HG03280 (cell line): Measurements from ENCODE around the gene OGFR.

Experiments used
- ATAC-seq: cut with Tn5 transposase; IDR thresholded peaks from one replicate; pipeline ENCODE4 v1.9.1; 2021; ENCODE audit warnings: mild to moderate bottlenecking, moderate library complexity; ENCODE audit not compliant: unreplicated experiment

The OGFR gene

GRCh38 chr20:62780204-62780603 lies 24.4 kb upstream of the OGFR start:
- ATAC-seq = no peak

GRCh38 chr20:62780696-62781095 lies 23.9 kb upstream of the OGFR start:
- ATAC-seq = no peak

DNA sequence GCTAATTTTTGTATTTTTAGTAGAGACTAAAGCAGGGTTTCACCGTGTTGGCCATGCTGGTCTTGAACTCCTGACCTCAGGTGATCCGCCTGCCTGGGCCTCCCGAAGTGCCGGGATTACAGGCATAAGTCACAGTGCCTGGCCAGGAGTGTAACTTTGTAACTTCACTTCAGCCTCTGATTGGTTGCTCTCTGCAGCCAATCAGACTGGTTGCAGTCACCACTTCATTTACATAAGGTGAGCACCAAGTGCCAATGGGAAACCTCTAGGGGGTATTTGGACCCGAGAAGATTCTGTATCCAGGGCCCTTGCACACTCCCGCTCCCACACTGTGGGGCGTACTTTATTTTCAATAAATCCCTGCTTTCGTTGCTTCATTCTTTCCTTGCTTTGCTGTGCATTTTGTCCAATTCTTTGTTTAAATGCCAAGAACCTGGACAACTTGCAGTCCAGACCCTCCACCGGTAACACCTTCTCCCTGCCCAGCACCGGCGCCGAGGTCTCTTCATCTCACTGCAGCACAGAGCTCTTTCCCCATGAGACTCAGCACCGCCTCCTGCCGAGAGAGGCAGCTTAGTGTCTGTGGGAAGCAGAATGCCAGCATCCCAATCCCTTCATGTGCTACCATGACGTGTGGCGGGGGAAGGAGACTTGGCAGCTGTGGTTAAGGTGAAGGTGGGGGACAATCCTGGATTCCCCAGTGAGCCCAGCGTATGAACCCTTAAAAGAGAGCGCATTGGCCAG lies 22.3 kb upstream of the OGFR start:
- ATAC-seq = no peak

GRCh38 chr20:62782893-62783278 lies 21.7 kb upstream of the OGFR start:
- ATAC-seq = no peak

DNA sequence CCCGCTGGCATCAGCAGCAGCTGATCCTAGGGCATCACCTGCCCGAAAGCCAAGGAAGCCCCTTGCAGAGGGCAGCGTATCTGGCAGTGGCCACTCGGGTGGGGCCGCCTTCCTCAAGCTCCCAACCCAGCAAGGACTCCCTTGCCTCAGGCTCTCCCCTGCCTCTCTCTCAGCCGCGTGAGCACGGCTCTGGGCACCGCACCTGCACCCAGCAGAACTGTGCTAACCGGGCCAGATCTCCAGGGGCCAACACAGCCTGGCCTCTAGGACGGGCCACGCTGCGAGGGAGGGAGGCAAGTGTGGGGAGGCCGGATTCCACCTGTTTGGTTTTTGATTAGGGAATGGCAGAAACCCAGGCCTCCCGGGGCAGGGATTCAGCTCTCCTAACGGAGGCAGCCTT lies 20.1 kb upstream of the OGFR start:
- ATAC-seq = no peak

- ATAC-seq = no peak
Measured at GRCh38 chr20:62785393-62785792, 19.2 kb upstream of the OGFR start.

DNA sequence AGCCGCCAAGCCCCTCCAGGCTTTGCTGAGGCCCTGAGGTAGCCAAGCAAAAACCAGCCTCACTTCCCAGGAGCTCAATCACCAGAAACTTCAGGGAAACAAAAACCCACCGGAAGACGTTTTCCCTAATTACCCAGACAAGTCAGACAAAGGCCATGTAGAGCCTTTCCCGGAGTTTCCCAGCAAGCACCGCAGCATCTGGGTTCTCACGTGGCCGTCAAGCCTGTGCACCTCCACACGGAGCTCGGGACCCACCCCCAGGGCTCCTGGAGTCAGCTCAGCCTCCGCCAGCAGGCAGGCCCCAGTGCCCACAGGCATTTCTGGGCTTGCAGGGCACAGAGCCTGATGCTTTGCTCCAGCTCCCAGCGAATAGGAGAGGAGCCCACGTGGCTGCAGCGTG lies 18.5 kb upstream of the OGFR start:
- no peak for ATAC-seq

GRCh38 chr20:62787321-62787720 lies 17.3 kb upstream of the OGFR start:
- no peak for ATAC-seq

DNA sequence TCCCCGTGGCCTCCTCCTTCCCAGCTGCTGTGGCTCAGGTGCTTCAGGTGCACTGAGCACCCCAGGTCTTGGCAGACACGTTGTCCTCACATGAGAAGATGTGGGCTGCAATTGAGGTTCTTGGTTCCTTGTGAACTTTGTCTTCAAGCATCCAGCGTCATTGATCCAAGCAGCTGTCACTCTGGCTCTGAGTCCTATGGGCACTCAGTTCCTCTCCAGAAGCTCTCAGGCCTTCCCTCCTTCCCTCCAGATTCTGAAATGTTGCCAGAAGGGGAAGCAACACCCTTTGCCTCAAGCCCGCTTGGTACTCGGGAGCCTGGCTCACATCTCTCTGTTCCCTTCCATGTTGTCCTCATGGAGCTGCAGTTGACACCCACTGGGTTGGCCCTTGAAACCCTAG lies 16.8 kb upstream of the OGFR start:
- no peak for ATAC-seq

DNA sequence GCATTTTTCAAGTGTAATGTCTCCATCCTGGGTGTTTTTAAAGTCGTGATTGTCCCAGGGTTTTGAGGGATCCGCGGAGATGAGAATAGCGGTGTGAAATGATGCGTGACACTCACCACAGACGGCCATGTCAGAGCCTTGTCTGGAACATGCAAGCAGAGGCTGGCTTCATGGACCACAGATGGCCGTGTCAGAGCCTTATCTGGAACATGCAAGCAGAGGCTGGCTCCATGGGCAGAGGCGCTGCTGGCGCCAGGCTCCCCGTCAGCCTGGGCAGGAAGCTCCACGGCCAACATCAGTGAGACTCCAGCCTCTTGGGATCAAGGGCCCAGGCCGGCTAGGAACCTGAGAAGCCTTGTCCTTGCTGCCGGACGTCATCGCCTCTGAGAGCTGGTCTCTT lies 16.0 kb upstream of the OGFR start:
- ATAC-seq = no peak

- no peak for ATAC-seq
Measured at GRCh38 chr20:62790075-62790474, 14.6 kb upstream of the OGFR start.

GRCh38 chr20:62791301-62792181 lies 13.1 kb upstream of the OGFR start:
- no peak for ATAC-seq

DNA sequence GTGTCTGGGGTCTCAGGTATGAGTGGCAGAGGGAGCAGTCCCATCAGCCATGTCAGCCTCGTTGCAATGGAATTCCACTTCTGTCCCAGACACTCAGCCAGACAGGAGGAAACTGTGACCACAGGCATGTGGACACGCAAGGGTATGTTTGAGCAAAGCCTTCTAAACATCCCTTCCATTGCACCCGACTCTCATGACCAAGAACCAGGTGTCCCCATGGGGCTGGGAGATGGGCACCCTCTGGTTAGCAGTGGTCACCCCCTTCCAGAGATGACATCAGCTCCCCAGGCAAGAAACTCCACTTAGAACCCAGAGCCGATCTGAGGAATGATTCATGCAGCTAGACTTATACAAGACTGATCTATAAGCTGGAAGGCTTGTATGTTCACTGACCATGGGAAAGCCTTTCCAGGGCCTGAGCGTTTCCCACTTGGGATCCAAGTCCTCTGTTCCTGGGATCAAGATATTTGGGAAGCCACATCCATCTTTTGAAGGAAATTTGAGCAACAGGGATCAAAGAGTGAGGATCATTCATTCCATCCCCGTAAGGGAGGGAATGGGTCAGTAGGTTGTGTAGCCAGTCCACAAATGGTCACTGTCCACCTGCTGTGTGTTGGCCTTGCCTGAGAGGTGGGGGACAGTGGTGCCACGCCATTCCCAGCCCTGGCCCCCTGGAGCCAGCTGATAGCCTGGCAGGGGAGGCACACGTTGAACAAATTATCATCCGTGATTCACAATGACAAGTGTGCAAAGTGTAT lies 12.3 kb upstream of the OGFR start:
- ATAC-seq = no peak

DNA sequence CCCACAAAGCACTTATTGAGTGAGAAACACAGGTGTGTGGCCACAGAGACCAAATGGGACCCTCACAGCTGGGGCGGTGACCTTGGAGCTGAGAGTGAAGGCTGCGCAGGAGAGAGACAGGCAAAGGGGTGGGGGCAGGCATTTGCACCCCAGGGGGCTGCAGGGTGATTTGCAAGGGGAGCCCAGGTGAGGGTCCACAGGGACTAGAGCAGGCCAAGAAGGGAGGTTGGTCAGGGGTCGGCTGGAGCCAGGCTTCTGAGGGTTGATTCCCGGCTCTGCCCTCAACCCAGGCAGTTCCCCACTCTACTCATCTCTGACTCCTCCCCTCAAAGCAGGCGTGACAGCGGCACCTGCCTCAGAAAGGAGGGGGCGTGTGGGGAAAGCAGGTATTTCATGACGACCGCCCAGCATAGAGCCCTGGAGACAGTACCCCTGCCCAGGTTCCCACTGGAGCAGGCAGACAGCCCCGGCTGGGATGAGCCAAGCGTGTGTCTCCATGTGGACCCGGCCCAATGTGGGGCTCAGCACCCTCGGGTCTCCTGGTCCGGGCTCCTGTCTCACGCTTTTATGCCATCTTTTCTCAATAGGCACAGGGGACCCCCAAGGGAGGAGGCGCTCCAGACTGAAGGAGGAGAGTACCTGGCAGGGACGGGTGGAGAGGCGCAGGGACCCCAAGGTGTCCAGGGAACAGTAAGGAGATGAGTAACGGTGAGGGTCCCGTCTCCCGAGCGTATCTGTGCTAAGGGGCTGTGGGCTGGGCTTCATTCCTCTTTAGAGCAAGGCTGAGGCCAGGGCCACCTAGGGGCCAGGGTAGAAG lies 11.5 kb upstream of the OGFR start:
- ATAC-seq = no peak

DNA sequence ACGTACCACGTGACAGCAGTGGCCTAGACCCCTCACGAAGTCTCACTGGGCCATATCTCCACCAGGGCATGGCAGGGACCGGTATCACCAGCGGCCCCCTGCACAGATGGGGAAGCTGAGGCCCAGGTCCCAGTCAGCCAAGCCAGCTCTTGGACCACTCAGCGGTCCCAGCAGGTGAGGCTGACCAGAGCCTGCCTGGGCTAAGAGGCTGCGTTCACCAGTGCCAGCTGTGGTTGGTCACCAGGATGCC lies 11.0 kb upstream of the OGFR start:
- ATAC-seq = no peak

GRCh38 chr20:62794007-62794724 lies 10.5 kb upstream of the OGFR start:
- peak; percentile 75 for ATAC-seq

DNA sequence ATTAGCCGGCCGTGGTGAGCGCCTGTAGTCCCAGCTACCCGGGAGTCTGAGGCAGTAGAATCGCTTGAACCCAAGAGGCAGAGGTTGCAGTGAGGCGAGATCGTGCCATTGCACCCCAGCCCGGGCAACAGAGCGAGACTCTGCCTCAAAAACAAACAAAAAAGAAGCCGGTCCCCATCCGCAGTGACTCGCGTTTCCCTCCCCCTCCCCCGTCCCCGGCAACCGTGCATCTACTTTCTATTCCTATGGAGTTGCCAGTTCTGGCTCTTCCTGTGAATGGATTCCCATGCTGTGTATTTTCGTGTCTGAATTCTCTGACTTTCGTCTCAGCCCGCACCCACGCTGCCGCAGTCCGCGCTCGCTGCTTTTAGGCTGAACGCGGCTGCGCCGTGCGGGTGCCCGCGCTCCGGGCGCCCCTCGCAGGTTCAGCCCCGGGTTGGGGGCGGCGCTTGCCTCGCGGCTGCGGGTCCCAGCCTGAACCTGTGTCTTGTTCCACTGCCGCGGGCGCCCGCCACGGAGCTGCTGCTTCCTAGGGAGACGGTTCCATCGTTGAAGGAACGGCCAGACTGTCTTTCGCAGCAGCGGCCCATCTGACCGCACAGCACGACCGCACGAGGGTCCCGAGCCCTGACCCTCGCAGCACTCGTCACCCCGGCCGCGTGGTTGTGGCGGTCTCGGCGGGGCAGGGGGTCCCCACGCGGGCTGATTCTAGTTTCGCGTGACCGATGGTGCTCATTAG lies 9.4 kb upstream of the OGFR start:
- no peak for ATAC-seq

DNA sequence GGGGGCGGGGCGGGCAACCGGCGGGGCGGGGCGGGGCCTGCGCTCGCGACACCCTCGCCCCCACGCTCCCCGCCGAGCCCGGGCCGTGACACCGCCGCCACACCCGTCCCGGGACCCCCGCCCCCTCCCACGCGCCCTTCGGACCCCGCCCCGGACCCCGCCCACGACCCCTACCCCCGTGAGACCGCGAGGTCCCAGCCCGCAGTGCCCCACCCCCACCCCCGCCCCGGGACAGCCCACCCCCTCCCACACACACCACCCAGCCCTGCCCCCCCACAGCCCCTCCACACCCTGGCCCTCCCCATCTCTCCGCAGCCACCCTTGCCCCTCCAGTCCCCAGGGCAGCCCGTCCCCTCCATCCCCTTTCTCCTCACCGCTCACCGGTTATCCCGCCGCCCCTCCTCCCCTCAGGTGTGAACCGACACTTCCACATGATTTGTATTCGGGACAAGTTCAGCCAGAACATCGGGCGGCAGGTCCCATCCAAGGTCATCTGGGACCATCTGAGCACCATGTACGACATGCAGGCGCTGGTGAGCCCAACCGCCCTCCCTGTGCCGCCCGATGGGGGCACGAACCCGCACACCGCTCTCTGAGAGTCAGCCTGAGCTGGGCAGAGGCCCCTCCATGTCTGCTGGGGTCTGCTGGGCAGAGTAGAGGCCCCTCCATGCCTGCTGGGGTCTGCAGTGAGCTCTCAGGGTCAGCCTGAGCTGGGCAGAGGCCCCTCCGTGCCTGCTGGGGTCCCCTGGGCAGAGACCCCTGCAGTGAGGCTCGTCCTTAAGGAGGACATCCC lies 7.7 kb upstream of the OGFR start:
- no peak for ATAC-seq
